A549 (cell line): Measurements from ENCODE around the gene FASTKD2. TPM values are rescaled to one million over a fixed set of nuclear protein-coding genes. Genes with fewer than 3 reads are reported as not detected.

Experiments
- ATAC-seq, 2 experiments: fragments of 200-7000 bp in 1 of 2; fragments of >200 bp in 1 of 2; cut with Nextera tagmentation in 1 of 2; cut with Tn5 transposase in 1 of 2; 3 replicates each; pipeline versions ENCODE4 v1.8.0 to v1.9.1; 2018 to 2020; ENCODE audit warnings: mild to moderate bottlenecking in 1 of 2, moderate library complexity in 1 of 2
- CTCF ChIA-PET: fragments of 300-600 bp; sonication (Branson Sonifier 250); formaldehyde crosslinking; extraction: SDS; loops from one replicate; lab custom pipeline; 2021; ENCODE audit warnings: antibody characterized with exemption, inconsistent platforms; lab: Yijun Ruan, JAX
- POLR2A ChIA-PET: fragments of 350-600 bp; formaldehyde crosslinking; extraction: SDS; loops from one replicate; lab custom pipeline; 2021; ENCODE audit warnings: antibody characterized with exemption, inconsistent platforms; lab: Yijun Ruan, JAX
- DNase-seq, 2 experiments: peaks; one replicate each; pipeline versions ENCODE4 v3.0.0 to v3.0.0-alpha.2; 2011 to 2016; ENCODE audit warnings: low read depth in 1 of 2, low spot score in 1 of 2
- FAIRE-seq: peaks from 2 replicates; lab custom pipeline; 2011; peaks lifted over from hg19 to GRCh38; lab: Jason Lieb, UNC
- H3K27ac ChIP-seq, 2 experiments: fragments of >200 bp; sonication (Bioruptor Twin); formaldehyde crosslinking; 3 replicates each; pipeline ENCODE4 v1.5.1; 2016 to 2017
- H3K4me1 ChIP-seq: fragments of >200 bp; sonication (Bioruptor Twin); formaldehyde crosslinking; 3 replicates; pipeline ENCODE4 v1.6.1; 2016
- H3K4me2 ChIP-seq: fragments of >200 bp; sonication (Bioruptor Twin); formaldehyde crosslinking; 3 replicates; pipeline ENCODE4 v1.6.1; 2016
- H3K4me3 ChIP-seq: fragments of >200 bp; sonication (Bioruptor Twin); formaldehyde crosslinking; 3 replicates; pipeline ENCODE4 v1.5.1; 2016
- H3K9me3 ChIP-seq: fragments of >200 bp; sonication (Bioruptor Twin); formaldehyde crosslinking; 3 replicates; pipeline ENCODE4 v1.6.1; 2016
- ATOH8 ChIP-seq: fragments of 250-450 bp; sonication (Bioruptor Pico); IDR thresholded peaks from 2 replicates; pipeline ENCODE4 v1.5.0; 2020; ENCODE audit warnings: low read depth, mild to moderate bottlenecking, moderate library complexity
- BHLHE40 ChIP-seq: IDR thresholded peaks from 2 replicates; pipeline ENCODE4 v1.6.1; 2012; ENCODE audit warnings: low read depth, low read length, inconsistent platforms
- CEBPB ChIP-seq, 2 experiments: fragments of >200 bp in 1 of 2; sonication (Bioruptor Twin) in 1 of 2; formaldehyde crosslinking in 1 of 2; IDR thresholded peaks; 2 replicates each; pipeline ENCODE4 v1.6.1; 2012 to 2016
- CHD2 ChIP-seq: fragments of 150-350 bp; IDR thresholded peaks from 2 replicates; pipeline ENCODE4 v1.6.1; 2014; ENCODE audit warnings: low read length; ENCODE audit not compliant: partially characterized antibody
- CHD4 ChIP-seq: fragments of 200-600 bp; sonication (generic); IDR thresholded peaks from 2 replicates; pipeline ENCODE4 v1.6.1; 2016; ENCODE audit warnings: antibody characterized with exemption, mild to moderate bottlenecking, borderline replicate concordance
- EHF ChIP-seq: fragments of 250-450 bp; sonication (Bioruptor Pico); IDR thresholded peaks from 2 replicates; pipeline ENCODE4 v1.5.0; 2020; ENCODE audit warnings: mild to moderate bottlenecking
- GATA3 ChIP-seq: IDR thresholded peaks from 2 replicates; pipeline ENCODE4 v1.6.1; 2012; ENCODE audit warnings: borderline replicate concordance
- HDAC2 ChIP-seq: fragments of 200-600 bp; sonication (generic); IDR thresholded peaks from 2 replicates; pipeline ENCODE4 v1.6.1; 2016
- HES2 ChIP-seq: fragments of >200 bp; sonication (Bioruptor Twin); formaldehyde crosslinking; IDR thresholded peaks from 2 replicates; pipeline ENCODE4 v1.6.1; 2016
- HMGXB4 ChIP-seq: fragments of 250-450 bp; sonication (Bioruptor Pico); IDR thresholded peaks from 2 replicates; pipeline ENCODE4 v1.5.0; 2021; ENCODE audit warnings: mild to moderate bottlenecking, moderate library complexity, borderline replicate concordance
- HOXA7 ChIP-seq: fragments of 250-450 bp; sonication (Bioruptor Pico); IDR thresholded peaks from 2 replicates; pipeline ENCODE4 v1.5.0; 2020; ENCODE audit warnings: mild to moderate bottlenecking, moderate library complexity
- HOXB5 ChIP-seq: fragments of 250-450 bp; sonication (Bioruptor Pico); IDR thresholded peaks from 2 replicates; pipeline ENCODE4 v1.5.0; 2020; ENCODE audit warnings: mild to moderate bottlenecking, moderate library complexity
- JUNB ChIP-seq: fragments of >200 bp; sonication (Bioruptor Twin); formaldehyde crosslinking; IDR thresholded peaks from 2 replicates; pipeline ENCODE4 v1.6.1; 2016
- KDM5A ChIP-seq: fragments of 200-600 bp; sonication (generic); IDR thresholded peaks from 2 replicates; pipeline ENCODE4 v1.6.1; 2016; ENCODE audit warnings: antibody characterized with exemption, mild to moderate bottlenecking
- MAZ ChIP-seq: fragments of 150-350 bp; IDR thresholded peaks from 2 replicates; pipeline ENCODE4 v1.6.1; 2014; ENCODE audit warnings: antibody characterized with exemption, low read depth, low read length, borderline replicate concordance
- NFE2L2 ChIP-seq: fragments of 150-350 bp; conservative IDR thresholded peaks from 2 replicates; pipeline ENCODE4 v1.6.1; 2014; ENCODE audit warnings: low read length
- POLR2A ChIP-seq: IDR thresholded peaks from 2 replicates; pipeline ENCODE4 v1.6.1; 2012; ENCODE audit warnings: mild to moderate bottlenecking, low read length
- SMC3 ChIP-seq: fragments of >200 bp; sonication (Bioruptor Twin); formaldehyde crosslinking; IDR thresholded peaks from 3 replicates; pipeline ENCODE4 v1.6.1; 2018; ENCODE audit warnings: inconsistent platforms
- SREBF2 ChIP-seq: fragments of 450-650 bp; IDR thresholded peaks from 2 replicates; pipeline ENCODE4 v1.6.1; 2014; ENCODE audit warnings: mild to moderate bottlenecking, moderate library complexity
- TFCP2L1 ChIP-seq: fragments of 250-450 bp; sonication (Bioruptor Pico); IDR thresholded peaks from 2 replicates; pipeline ENCODE4 v1.5.0; 2021; ENCODE audit warnings: mild to moderate bottlenecking
- TP53 ChIP-seq: fragments of 250-450 bp; sonication (Bioruptor Pico); IDR thresholded peaks from 2 replicates; pipeline ENCODE4 v1.5.0; 2021; ENCODE audit warnings: mild to moderate bottlenecking, moderate library complexity
- WGBS: methylation state at CpG from one replicate; pipeline ENCODE4 v1.1.6; 2017; ENCODE audit errors: missing lambda C conversion rate; 5-methylcytosine and 5-hydroxymethylcytosine counted together
- polyA plus RNA-seq, 4 experiments: library from polyadenylated mRNA; depleted of rRNA in 3 of 4; stranded (reverse); fragments of >200 nt; fragmentation: RNase III in 1 of 4; extraction: RNeasy Plus Mini Kit Qiagen cat#74134 plus additional on column Dnase treatment in 1 of 4; gene quantifications; 2 replicates in 3 of 4; 3 replicates in 1 of 4; pipeline ENCODE4 v1.2.3, GENCODE V29; 2011 to 2017

FASTKD2 gene
- polyA plus RNA-seq, 2 of the 4 experiments (the other 2 are of a cell fraction) = 35.5 to 60.1 TPM

GRCh38 chr2:206824087-206824618, 58.7 kb downstream of the FASTKD2 start:
- Histone ChIP-seq H3K4me1 (no peaks in the 10 kb centered on the region), H3K4me3 (no peak overlapping the region), H3K4me2 (no peak overlapping the region), H3K9me3 (no peaks in the 10 kb centered on the region), H3K27ac (no peak overlapping the region)
- 9% methylated on average over 1 of the region's 1 CpG for WGBS
- no peak for TF ChIP-seq HMGXB4 (CRISPR knock-in tag)
- TF ChIP-seq HOXB5 (CRISPR knock-in tag) = no peak
- TF ChIP-seq NFE2L2 = no peak
- no peak for TF ChIP-seq HES2
- no peak for TF ChIP-seq KDM5A
- TF ChIP-seq SMC3 = no peak
- TF ChIP-seq CHD4 = no peak
- no peak for TF ChIP-seq POLR2A
- no peak for TF ChIP-seq EHF (CRISPR knock-in tag)
- TF ChIP-seq HOXA7 = no peak
- ATAC-seq (no peak), DNase-seq (no peak), FAIRE-seq (no peak)
- CTCF ChIA-PET = interaction anchor here (0.7 kb wide), 1 partner anchor 8 kb away, joined by 3 read pairs; no protein-coding TSS in a partner anchor
- POLR2A ChIA-PET = no interaction called here

- CTCF ChIA-PET = interaction anchor here (1.2 kb wide), 1 partner anchor 11 kb away, joined by 3 read pairs; no protein-coding TSS in a partner anchor
- WGBS = 82% methylated on average over 5 of the region's 5 CpGs
Observed at GRCh38 chr2:206824993-206825392, 59.6 kb downstream of the FASTKD2 start.

More at GRCh38 chr2:206824993-206825392, 59.6 kb downstream of the FASTKD2 start:
- ATAC-seq (no peak), FAIRE-seq (no peak), DNase-seq (no peak)
- H3K9me3 ChIP-seq = no peaks in the 10 kb centered on the region
- POLR2A ChIA-PET = no interaction called here
- no peak overlapping the region for H3K4me2 ChIP-seq
- no peak overlapping the region for H3K27ac ChIP-seq
- H3K4me3 ChIP-seq = no peak overlapping the region
- no peaks in the 10 kb centered on the region for H3K4me1 ChIP-seq
- no peak for TF ChIP-seq JUNB
- TF ChIP-seq HMGXB4 (CRISPR knock-in tag) = no peak
- no peak for TF ChIP-seq MAZ
- TF ChIP-seq HDAC2 = no peak
- no peak for TF ChIP-seq CHD4
- no peak for TF ChIP-seq SREBF2
- TF ChIP-seq TFCP2L1 (CRISPR knock-in tag) = no peak
- no peak for TF ChIP-seq CEBPB (IDR thresholded peaks at IDR 0.05)
- TF ChIP-seq CHD2 = no peak
- no peak for TF ChIP-seq BHLHE40
- no peak for TF ChIP-seq HES2
- TF ChIP-seq GATA3 = no peak
- no peak for TF ChIP-seq TP53 (CRISPR knock-in tag)
- no peak for TF ChIP-seq ATOH8 (CRISPR knock-in tag)
